Stimulated activated CD8-positive, alpha-beta memory T cell treated with anti-CD3 and anti-CD28 coated beads, Interleukin-12 subunit alpha, Interleukin-12 subunit beta, amount 100 ng/mL, for 1 hour (primary cell): ENCODE measurements around the gene ACTL8.
"Not testable (repeated sequence)": the region's sequence is repeated elsewhere in the genome, so short reads cannot be mapped to it uniquely, and the experiment has no call there.

Source experiments
- DNase-seq: peaks from one replicate; pipeline ENCODE4 v3.0.0-alpha.2; 2020; ENCODE audit warnings: low read depth

Gene ACTL8

GRCh38 chr1:17735348-17735747 is 19.8 kb upstream of the ACTL8 start:
- DNase-seq, result no peak

DNA sequence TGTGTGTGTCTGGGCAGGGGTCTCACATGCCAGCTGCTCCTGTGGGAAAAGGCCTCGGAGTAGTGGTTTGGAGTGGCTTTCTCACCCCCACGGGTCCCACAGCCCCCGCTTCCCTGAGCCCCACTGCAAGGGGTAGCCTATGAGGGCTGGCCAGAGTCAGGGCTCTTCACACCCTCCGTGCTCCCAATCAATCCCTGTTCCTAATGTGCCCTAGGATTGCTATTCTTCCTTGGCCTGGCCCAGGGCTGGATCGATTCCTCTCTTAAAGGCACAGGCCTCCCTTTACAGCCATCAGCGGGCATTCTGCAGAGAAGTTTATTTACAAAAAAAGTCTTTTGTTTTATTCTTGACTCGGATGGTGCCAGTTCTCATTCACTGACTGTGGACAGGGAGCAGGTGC is 19.3 kb upstream of the ACTL8 start:
- no peak for DNase-seq

DNA sequence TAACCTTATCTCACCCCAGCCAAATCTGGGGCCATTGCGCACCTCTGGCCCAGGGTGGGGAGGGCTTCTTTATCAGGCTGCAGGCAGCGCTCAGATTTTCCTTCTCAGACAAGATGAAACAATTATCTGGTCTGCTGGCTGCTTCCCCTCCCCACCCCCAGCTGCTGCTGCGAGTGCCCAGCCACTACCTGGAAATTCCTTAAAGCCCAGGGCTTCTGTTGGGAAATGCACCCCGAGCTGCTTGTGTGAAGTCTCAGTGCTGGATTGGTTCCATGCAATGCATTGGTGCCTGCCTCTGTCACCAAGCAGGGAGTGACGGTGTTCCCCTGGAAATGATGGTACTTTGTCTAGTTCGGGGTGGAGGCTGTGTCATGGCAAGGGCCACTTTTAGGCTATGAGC is 18.5 kb upstream of the ACTL8 start:
- DNase-seq, result no peak

DNA sequence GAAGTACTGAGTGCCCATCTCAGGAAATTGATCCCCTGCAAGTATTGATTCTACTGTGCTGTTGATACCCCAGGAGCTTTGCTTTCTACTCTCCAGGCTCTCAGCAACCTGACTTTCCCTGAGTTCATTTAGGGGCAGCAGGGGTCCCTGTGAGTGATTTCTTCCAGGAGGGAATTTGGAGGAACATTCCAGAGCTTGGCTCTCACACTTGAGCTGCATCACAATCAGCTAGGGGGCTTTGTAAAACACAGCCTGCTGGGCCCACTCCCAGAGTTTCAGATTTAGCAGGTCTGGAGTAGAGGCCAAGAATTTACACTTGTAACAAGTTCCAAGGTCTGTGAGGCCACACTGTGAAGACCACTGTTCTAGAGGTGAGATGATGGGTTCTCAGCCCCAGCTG is 16.1 kb upstream of the ACTL8 start:
- no peak for DNase-seq

DNA sequence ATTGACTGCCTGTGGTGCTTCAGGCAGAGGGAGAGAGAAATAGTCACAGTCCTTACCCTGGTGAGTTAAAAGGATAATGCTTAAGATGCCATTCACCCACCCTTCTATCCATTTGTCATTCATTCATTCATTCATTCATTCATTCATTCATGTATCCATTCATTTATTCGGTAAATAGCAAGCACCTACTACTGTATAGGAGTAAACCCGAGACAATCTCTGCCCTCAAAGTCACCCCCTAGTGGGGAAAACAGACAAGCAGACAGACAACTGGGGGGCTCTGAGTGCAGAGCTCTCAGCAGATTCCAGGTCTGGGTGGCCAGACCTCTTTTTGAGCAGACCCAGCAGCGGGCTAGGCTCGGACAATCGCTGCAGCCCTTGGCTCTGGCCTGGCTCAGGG is 14.1 kb upstream of the ACTL8 start:
- no peak for DNase-seq

DNA sequence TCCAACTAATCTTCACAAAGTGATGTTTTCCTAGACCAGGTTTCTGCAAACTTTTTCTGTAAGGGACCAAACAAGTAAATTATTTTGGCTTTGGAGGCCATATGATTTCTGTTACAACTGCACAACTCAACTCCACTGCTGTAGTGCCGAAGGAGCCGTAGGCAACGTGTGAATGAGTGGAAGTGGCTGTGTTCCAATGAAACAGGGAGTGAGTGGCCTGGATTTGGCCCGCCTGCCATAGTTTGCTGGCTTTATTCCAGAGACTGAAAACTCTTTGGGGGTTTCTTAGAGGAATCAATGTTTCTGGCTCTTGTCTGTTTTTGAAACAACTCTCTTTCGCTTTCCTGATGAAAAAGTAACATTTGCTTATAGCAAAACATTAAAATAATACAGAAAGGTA is 12.6 kb upstream of the ACTL8 start:
- DNase-seq, result no peak

GRCh38 chr1:17743008-17743647 is 12.0 kb upstream of the ACTL8 start:
- DNase-seq, result no peak

GRCh38 chr1:17743925-17744324 is 11.2 kb upstream of the ACTL8 start:
- no peak for DNase-seq

GRCh38 chr1:17744666-17745478 is 10.3 kb upstream of the ACTL8 start:
- DNase-seq, result no peak

GRCh38 chr1:17745479-17745955 is 9.6 kb upstream of the ACTL8 start:
- DNase-seq, result no peak

- not testable (repeated sequence) for DNase-seq
Measured at GRCh38 chr1:17746281-17746680, 8.9 kb upstream of the ACTL8 start.

- DNase-seq, result no peak
Measured at GRCh38 chr1:17746920-17747319, 8.2 kb upstream of the ACTL8 start.

GRCh38 chr1:17750333-17750732 is 4.8 kb upstream of the ACTL8 start:
- no peak for DNase-seq

- no peak for DNase-seq
Measured at GRCh38 chr1:17752356-17752755, 2.8 kb upstream of the ACTL8 start.

GRCh38 chr1:17757426-17757825 is 2.3 kb downstream of the ACTL8 start:
- DNase-seq, result no peak

- DNase-seq, result no peak
Measured at GRCh38 chr1:17759114-17759513, 4.0 kb downstream of the ACTL8 start.

GRCh38 chr1:17762313-17762712 is 7.2 kb downstream of the ACTL8 start:
- DNase-seq, result no peak

DNA sequence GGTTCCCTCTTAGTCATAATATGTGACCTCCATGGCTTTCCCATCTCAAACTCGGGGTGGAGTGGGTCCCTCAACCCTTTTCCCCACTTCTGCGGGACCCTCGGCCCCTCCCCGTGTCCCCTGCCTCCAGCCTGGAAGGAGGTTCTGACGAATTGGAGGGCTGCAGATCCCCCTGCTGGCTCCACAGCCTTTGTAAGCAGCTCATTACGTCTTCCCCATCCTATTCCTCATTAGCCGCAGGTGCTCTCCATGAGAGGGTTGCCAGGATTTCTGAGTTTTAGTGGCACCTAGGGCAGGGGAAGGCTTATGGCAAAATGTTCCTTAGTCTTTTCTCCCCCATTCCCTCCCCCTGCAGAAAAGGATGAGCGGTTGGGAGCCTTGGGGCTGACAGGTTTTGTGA is 8.3 kb downstream of the ACTL8 start:
- no peak for DNase-seq

DNA sequence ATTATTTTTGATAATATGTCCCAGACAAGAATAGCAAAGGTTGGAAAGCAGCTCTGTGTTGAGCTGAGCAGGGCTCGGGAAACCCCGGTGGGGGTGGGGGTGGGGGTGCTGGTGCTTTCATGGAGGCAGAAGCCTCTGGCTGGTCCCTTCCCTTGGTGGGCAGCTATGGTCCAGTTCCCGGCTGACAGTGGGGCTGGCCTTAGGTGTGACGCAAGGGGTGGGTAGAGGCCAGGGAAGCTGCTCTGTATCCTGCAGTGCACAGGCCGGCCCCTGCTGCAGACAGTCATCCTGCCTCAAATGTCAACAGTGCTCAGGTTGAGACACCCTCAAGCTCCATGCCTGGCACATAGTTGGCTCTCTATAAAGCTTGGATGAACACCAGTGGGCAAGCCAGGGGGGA is 8.9 kb downstream of the ACTL8 start:
- DNase-seq, result no peak

- DNase-seq, result no peak
Measured at GRCh38 chr1:17764591-17764990, 9.5 kb downstream of the ACTL8 start.

DNA sequence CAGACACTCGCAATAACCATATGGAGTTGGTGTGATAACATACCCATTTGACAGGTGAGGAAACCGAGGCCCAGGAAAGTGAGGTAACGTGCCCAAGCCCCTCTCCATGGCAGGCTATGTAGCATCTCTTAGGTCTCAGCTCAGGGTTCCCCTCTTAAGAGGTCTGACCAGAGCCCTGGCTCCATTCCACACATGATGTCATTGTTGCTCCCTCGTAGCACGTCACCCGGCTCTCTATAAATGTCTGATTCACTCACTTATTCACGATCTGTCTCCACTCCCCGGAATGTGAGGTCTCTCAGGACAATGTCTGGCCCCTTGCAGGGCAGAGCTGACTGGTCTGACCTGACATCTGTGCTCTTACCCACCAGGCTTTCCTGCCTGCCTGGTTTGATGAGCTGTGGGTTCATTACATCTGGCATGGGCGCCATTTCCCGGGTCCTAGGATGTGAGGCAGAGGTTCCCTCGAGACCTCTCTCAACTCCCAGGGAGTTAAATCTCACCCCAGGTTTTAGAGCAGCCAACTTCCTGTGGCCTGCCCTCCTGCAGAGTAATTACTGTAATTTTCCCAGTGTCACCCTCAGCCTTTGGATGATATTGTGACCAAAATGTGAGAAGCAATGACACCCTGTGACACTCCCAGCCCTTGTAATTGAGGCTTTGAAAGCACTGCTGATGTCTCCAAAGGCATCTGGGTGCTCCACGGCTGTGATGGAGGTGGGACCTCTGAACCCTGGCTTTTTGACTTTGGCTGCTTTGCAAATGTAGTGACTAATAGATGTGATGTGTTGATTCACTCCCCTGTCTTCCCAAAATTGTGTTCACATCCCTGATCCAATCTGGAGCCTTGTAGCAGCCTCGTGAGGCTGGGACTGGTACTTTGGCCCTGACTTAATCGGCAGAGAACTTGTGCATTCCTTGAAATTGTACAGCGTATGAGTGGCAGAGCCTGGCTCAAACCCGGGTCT is 10.6 kb downstream of the ACTL8 start:
- no peak for DNase-seq

GRCh38 chr1:17768651-17769241 is 13.6 kb downstream of the ACTL8 start:
- DNase-seq, result no peak
